Caco-2 (cell line): Measurements from ENCODE around the gene MOB3B. TPM values are rescaled to one million over a fixed set of nuclear protein-coding genes. Genes with fewer than 3 reads are reported as not detected.

ENCODE experiments used
- BruUV-seq: library from RNA; stranded (reverse); fragments of 400-500 nt; replicated peaks from 2 replicates; lab custom pipeline; 2021; lab: Mats Ljungman, UMichigan
- CTCF ChIA-PET: fragments of 300-600 bp; sonication (Branson Sonifier 250); formaldehyde crosslinking; loops from one replicate; lab custom pipeline; 2022; ENCODE audit warnings: antibody characterized with exemption; lab: Charles Lee
- POLR2A ChIA-PET: fragments of 300-600 bp; sonication (Branson Sonifier 250); formaldehyde crosslinking; loops from one replicate; lab custom pipeline; 2022; ENCODE audit warnings: antibody characterized with exemption; lab: Charles Lee
- DNase-seq, 2 experiments: peaks; one replicate each; pipeline versions ENCODE4 v3.0.0 to v3.0.0-alpha.2; 2020 to 2022
- H3K27me3 ChIP-seq: replicated peaks from 2 replicates; pipeline ENCODE4 v1.6.0; 2011; ENCODE audit warnings: low read length; ENCODE audit not compliant: control insufficient read depth, insufficient read depth
- H3K36me3 ChIP-seq: 2 replicates; pipeline ENCODE4 v1.5.1; 2011; ENCODE audit warnings: low read length; ENCODE audit not compliant: control insufficient read depth, insufficient read depth
- H3K4me1 ChIP-seq: fragments of 250-450 bp; sonication (Bioruptor Pico); 2 replicates; pipeline ENCODE4 v1.5.1; 2020; ENCODE audit warnings: mild to moderate bottlenecking
- H3K4me3 ChIP-seq: 2 replicates; pipeline ENCODE4 v1.5.1; 2011; ENCODE audit warnings: low read depth, mild to moderate bottlenecking, control low read depth, low read length
- H3K9me3 ChIP-seq: fragments of 250-450 bp; sonication (Bioruptor Pico); 2 replicates; pipeline ENCODE4 v1.5.1; 2020; ENCODE audit warnings: mild to moderate bottlenecking, moderate library complexity
- H3K27ac Mint-ChIP-seq: one replicate; pipeline ENCODE4 v1.8.0; 2022; ENCODE audit warnings: mixed read lengths; ENCODE audit not compliant: unreplicated experiment
- H3K27me3 Mint-ChIP-seq: one replicate; pipeline ENCODE4 v1.8.0; 2022; ENCODE audit warnings: mixed read lengths; ENCODE audit not compliant: insufficient read depth, unreplicated experiment
- H3K36me3 Mint-ChIP-seq: one replicate; pipeline ENCODE4 v1.8.0; 2022; ENCODE audit warnings: mild to moderate bottlenecking, mixed read lengths; ENCODE audit not compliant: insufficient read depth, unreplicated experiment
- H3K4me1 Mint-ChIP-seq: one replicate; pipeline ENCODE4 v1.8.0; 2022; ENCODE audit warnings: low read depth, mixed read lengths; ENCODE audit not compliant: unreplicated experiment
- H3K4me3 Mint-ChIP-seq: one replicate; pipeline ENCODE4 v1.8.0; 2022; ENCODE audit warnings: mild to moderate bottlenecking, moderate library complexity, mixed read lengths; ENCODE audit not compliant: unreplicated experiment
- H3K9me3 Mint-ChIP-seq: one replicate; pipeline ENCODE4 v1.8.0; 2022; ENCODE audit warnings: mixed read lengths; ENCODE audit not compliant: unreplicated experiment
- intact Hi-C: fragments of 100-400 bp; cut with micrococcal nuclease; formaldehyde crosslinking; loops from one replicate; pipeline ENCODE4 v1.10.0; 2022; ENCODE audit not compliant: unreplicated experiment
- total RNA-seq: library from RNA; stranded (reverse); gene quantifications from 2 replicates; pipeline ENCODE4 v1.2.3, GENCODE V29; 2022
- TF ChIP-seq, protein P1 (sequence below), 2 experiments: fragments of 200-600 bp in 1 of 2; IDR thresholded peaks; 1 replicate in 1 of 2; 2 replicates in 1 of 2; pipeline versions ENCODE4 v1.5.1 to v1.8.0; 2011 to 2022; ENCODE audit warnings: antibody characterized with exemption in 1 of 2, control low read depth in 1 of 2, inconsistent platforms in 1 of 2, low read depth in 1 of 2, low read length in 1 of 2, mild to moderate bottlenecking in 1 of 2, moderate library complexity in 1 of 2; ENCODE audit not compliant: insufficient read depth in 1 of 2, severe bottlenecking in 1 of 2, unreplicated experiment in 1 of 2

MOB3B gene
- total RNA-seq, 1 experiment from 2014 or later: 5.3 TPM

DNA sequence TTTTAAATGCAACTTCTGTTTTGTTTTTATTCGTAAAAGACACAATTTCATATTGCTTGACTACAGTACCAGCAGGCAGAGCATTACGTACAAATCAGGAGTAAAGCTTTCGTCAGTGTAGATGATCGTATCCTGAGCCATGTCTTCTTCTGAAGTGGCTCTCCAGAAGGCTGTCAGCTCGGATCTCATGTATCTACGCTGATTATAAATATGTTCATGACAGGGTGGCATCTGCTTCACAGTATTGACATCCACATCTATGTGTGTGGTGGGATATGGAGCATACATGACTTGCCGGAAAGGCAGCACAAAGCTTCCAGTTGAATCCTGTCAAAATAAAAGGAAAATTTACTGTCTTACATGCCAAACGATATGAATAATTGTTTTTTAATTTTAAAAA, 26.9 kb upstream of the MOB3B start:
- Histone ChIP-seq H3K4me1 (no peaks in the 10 kb centered on the region), H3K9me3 (no peaks in the 10 kb centered on the region), H3K36me3 (no peaks in the 10 kb centered on the region), H3K4me3 (no peak overlapping the region), H3K27me3 (no peaks in the 10 kb centered on the region)
- peaks cover 1% of the 10 kb centered on the region for H3K36me3 Mint-ChIP-seq
- TF ChIP-seq, protein P1, sequence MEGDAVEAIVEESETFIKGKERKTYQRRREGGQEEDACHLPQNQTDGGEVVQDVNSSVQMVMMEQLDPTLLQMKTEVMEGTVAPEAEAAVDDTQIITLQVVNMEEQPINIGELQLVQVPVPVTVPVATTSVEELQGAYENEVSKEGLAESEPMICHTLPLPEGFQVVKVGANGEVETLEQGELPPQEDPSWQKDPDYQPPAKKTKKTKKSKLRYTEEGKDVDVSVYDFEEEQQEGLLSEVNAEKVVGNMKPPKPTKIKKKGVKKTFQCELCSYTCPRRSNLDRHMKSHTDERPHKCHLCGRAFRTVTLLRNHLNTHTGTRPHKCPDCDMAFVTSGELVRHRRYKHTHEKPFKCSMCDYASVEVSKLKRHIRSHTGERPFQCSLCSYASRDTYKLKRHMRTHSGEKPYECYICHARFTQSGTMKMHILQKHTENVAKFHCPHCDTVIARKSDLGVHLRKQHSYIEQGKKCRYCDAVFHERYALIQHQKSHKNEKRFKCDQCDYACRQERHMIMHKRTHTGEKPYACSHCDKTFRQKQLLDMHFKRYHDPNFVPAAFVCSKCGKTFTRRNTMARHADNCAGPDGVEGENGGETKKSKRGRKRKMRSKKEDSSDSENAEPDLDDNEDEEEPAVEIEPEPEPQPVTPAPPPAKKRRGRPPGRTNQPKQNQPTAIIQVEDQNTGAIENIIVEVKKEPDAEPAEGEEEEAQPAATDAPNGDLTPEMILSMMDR (IDR thresholded peaks at IDR 0.05; ENCODE audit: insufficient read depth in 1 of 2, low read depth in 1 of 2, low read length in 1 of 2, severe bottlenecking in 1 of 2, unreplicated experiment in 1 of 2): no peak
- ChIA-PET POLR2A (no interaction called here), CTCF (no interaction called here)
- intact Hi-C loops: no loop called here
- H3K9me3 Mint-ChIP-seq: no peaks in the 10 kb centered on the region
- H3K4me1 Mint-ChIP-seq: no peaks in the 10 kb centered on the region
- no peak for DNase-seq
- H3K27me3 Mint-ChIP-seq: no peaks in the 10 kb centered on the region
- no TSS peak for BruUV-seq
- no peak overlapping the region for H3K4me3 Mint-ChIP-seq
- no peak overlapping the region for H3K27ac Mint-ChIP-seq

DNA sequence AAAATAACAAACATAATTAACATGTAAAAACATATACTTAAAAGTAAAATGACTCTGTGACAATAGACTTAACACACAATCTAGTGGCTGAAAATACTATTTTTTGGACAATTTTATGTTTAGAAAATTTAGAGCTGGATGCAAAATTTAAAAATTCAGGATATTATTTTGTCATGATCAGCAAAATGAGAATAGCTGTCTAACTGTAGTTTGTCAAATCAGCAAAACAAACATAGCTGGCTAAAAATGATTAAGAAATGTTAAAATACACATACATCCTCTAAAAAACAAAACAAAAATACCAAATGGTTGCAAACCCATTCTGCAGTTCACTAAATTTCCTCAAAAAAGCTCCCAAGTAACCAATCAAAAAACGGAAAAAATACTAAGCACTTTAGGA, 25.1 kb upstream of the MOB3B start:
- TF ChIP-seq, protein P1 (IDR thresholded peaks at IDR 0.05; ENCODE audit: insufficient read depth in 1 of 2, low read depth in 1 of 2, low read length in 1 of 2, severe bottlenecking in 1 of 2, unreplicated experiment in 1 of 2): no peak
- no peaks in the 10 kb centered on the region for H3K4me1 ChIP-seq
- Mint-ChIP-seq H3K36me3 (no peaks in the 10 kb centered on the region), H3K4me1 (no peaks in the 10 kb centered on the region), H3K9me3 (no peaks in the 10 kb centered on the region), H3K4me3 (no peak overlapping the region), H3K27ac (no peak overlapping the region), H3K27me3 (no peaks in the 10 kb centered on the region)
- ChIA-PET CTCF (no interaction called here), POLR2A (no interaction called here)
- no peaks in the 10 kb centered on the region for H3K36me3 ChIP-seq
- H3K27me3 ChIP-seq: no peaks in the 10 kb centered on the region
- no TSS peak for BruUV-seq
- H3K9me3 ChIP-seq: no peaks in the 10 kb centered on the region
- intact Hi-C loops: no loop called here
- no peak for DNase-seq
- H3K4me3 ChIP-seq: no peak overlapping the region

DNA sequence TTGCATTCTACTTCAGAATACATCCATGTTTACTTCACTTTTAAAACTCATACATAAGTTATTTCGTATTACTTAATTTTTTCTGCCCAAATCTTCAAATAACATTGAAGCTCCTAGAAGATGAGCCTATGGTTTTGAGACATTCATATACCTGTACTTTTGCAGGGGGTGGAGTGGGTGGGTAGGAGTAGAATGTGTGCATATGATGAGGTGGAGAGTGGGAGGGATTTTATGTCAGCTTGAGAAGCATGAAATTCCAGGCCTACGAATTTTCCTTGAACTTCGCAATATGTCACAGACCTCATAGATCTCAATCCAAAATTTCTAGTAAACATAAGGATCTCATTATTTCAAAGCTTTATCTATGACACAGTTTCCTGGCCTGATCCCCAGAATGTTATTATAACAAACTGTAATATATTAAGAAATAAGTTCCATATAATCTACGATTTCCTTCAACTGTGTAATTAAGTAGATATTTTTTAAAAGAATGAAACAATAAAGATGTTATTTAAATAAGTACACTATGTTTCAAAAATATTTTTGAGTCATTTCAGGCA, 19.7 kb upstream of the MOB3B start:
- no peaks in the 10 kb centered on the region for H3K36me3 Mint-ChIP-seq
- no peaks in the 10 kb centered on the region for H3K27me3 ChIP-seq
- no peaks in the 10 kb centered on the region for H3K4me1 ChIP-seq
- POLR2A ChIA-PET: no interaction called here
- CTCF ChIA-PET: interaction anchor here (0.7 kb wide), 1 partner anchor 216 kb away, joined by 9 read pairs; no protein-coding TSS in a partner anchor
- TF ChIP-seq, protein P1 (IDR thresholded peaks at IDR 0.05; ENCODE audit: insufficient read depth in 1 of 2, low read depth in 1 of 2, low read length in 1 of 2, severe bottlenecking in 1 of 2, unreplicated experiment in 1 of 2): no peak
- no peak overlapping the region for H3K4me3 ChIP-seq
- H3K27me3 Mint-ChIP-seq: no peaks in the 10 kb centered on the region
- H3K4me3 Mint-ChIP-seq: no peak overlapping the region
- intact Hi-C loops: loop anchor here (2.0 kb wide), 1 partner anchor 20 kb away; the partner anchor contains the start of gene MOB3B
- H3K4me1 Mint-ChIP-seq: no peaks in the 10 kb centered on the region
- no peaks in the 10 kb centered on the region for H3K9me3 Mint-ChIP-seq
- BruUV-seq: no TSS peak
- DNase-seq: no peak
- no peaks in the 10 kb centered on the region for H3K36me3 ChIP-seq
- H3K9me3 ChIP-seq: no peaks in the 10 kb centered on the region
- H3K27ac Mint-ChIP-seq: no peak overlapping the region
